PC-9 (cell line): Measurements from ENCODE around the gene FUT2. TPM values are rescaled to one million over a fixed set of nuclear protein-coding genes. Genes with fewer than 3 reads are reported as not detected.

Experiments used
- BruUV-seq: library from RNA; stranded (reverse); fragments of 400-500 nt; replicated peaks from 2 replicates; lab custom pipeline; 2021; lab: Mats Ljungman, UMichigan
- CTCF ChIA-PET: fragments of 300-600 bp; sonication (Branson Sonifier 250); formaldehyde crosslinking; loops from one replicate; lab custom pipeline; 2022; ENCODE audit warnings: antibody characterized with exemption; lab: Charles Lee
- POLR2A ChIA-PET: fragments of 300-600 bp; sonication (Branson Sonifier 250); formaldehyde crosslinking; loops from one replicate; lab custom pipeline; 2022; ENCODE audit warnings: antibody characterized with exemption; ENCODE audit not compliant: unreplicated experiment; lab: Charles Lee
- DNase-seq, 2 experiments: peaks; one replicate each; pipeline versions ENCODE4 v3.0.0 to v3.0.0-alpha.2; 2015 to 2022; ENCODE audit warnings: mixed read lengths in 1 of 2
- H2AFZ ChIP-seq: fragments of 200-600 bp; sonication (generic); 2 replicates; pipeline ENCODE4 v1.8.1; 2017; ENCODE audit warnings: antibody characterized with exemption
- H3F3A ChIP-seq: fragments of 200-600 bp; sonication (generic); 2 replicates; pipeline ENCODE4 v1.8.1; 2017; ENCODE audit warnings: antibody characterized with exemption, mild to moderate bottlenecking, low read depth; ENCODE audit not compliant: insufficient read depth
- H3K27ac ChIP-seq: fragments of 200-600 bp; sonication (generic); 2 replicates; pipeline ENCODE4 v1.6.1; 2016; ENCODE audit warnings: mixed run types
- H3K27me3 ChIP-seq: fragments of 200-600 bp; sonication (generic); 2 replicates; pipeline ENCODE4 v1.6.1; 2016; ENCODE audit warnings: low read depth, mixed run types; ENCODE audit not compliant: insufficient read depth
- H3K36me3 ChIP-seq: fragments of 200-600 bp; sonication (generic); 2 replicates; pipeline ENCODE4 v1.6.1; 2016; ENCODE audit warnings: low read depth, mixed run types
- H3K4me1 ChIP-seq: fragments of 200-600 bp; sonication (generic); replicated peaks from 2 replicates; pipeline ENCODE4 v1.6.1; 2016; ENCODE audit warnings: mixed run types; ENCODE audit not compliant: insufficient read depth
- H3K4me2 ChIP-seq: fragments of 200-600 bp; sonication (generic); 2 replicates; pipeline ENCODE4 v1.6.1; 2017; ENCODE audit warnings: mixed run types
- H3K4me3 ChIP-seq: fragments of 200-600 bp; sonication (generic); 2 replicates; pipeline ENCODE4 v1.6.1; 2016; ENCODE audit warnings: mixed run types
- H3K79me2 ChIP-seq: fragments of 200-600 bp; sonication (generic); 2 replicates; pipeline ENCODE4 v1.6.1; 2017; ENCODE audit warnings: low read depth, mixed run types
- H3K9me2 ChIP-seq: fragments of 200-600 bp; sonication (generic); 2 replicates; pipeline ENCODE4 v1.8.1; 2017; ENCODE audit warnings: mild to moderate bottlenecking; ENCODE audit not compliant: insufficient read depth
- H3K9me3 ChIP-seq: fragments of 200-600 bp; sonication (generic); 2 replicates; pipeline ENCODE4 v1.8.1; 2016; ENCODE audit warnings: low read depth; ENCODE audit not compliant: insufficient read depth
- H4K20me1 ChIP-seq: fragments of 200-600 bp; sonication (generic); 2 replicates; pipeline ENCODE4 v1.8.1; 2017; ENCODE audit not compliant: insufficient read depth
- EZH2 ChIP-seq: fragments of 200-600 bp; sonication (generic); IDR thresholded peaks from 2 replicates; pipeline ENCODE4 v1.8.0; 2017; ENCODE audit warnings: antibody characterized with exemption, low read depth
- intact Hi-C: fragments of 100-400 bp; cut with micrococcal nuclease; formaldehyde crosslinking; loops from one replicate; pipeline ENCODE4 v1.10.0; 2022; ENCODE audit not compliant: unreplicated experiment
- total RNA-seq: library from RNA; stranded (reverse); gene quantifications from 2 replicates; pipeline ENCODE4 v1.2.3, GENCODE V29; 2021
- TF ChIP-seq, protein P1 (sequence below): fragments of 200-600 bp; sonication (generic); conservative IDR thresholded peaks from 2 replicates; pipeline ENCODE4 v1.6.1; 2017; ENCODE audit warnings: mixed run types, antibody characterized with exemption, mild to moderate bottlenecking, moderate library complexity

Gene FUT2
- total RNA-seq, 1 experiment from 2014 or later = 8.7 TPM

DNA sequence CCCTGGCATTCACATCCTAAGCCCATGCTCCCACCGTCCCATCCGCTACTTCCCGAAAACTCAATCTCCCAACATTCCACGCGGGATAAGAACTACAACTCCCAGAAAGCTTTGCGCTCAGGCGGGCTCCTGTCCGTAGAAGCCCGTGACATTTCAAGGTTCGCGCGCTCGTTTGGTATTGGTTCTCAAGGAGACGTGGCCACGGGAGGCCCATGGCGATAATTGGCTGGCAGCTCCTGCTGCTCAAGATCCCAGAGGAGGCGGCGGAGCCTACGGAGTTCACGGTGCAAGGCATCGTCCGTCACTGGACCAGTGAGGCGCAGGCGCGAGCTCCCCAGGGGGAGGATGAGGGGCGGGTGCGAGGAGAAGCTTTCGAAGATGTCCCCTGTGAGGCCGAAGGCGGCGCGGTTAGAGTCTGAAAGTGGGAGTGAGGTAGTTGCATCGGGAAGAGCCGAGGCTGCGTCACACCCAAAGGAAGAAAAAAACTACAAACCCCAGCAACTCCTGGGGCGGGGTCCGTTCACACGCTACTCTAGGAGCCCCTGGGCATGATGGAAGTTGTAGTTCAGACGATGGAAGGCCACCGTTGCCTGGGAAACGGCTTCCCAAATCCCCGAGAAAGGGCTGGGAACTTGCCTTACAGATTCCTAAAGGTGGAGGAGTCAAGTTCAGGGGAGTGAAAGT, 25.0 kb downstream of the FUT2 start:
- Histone ChIP-seq H4K20me1 (no peaks in the 10 kb centered on the region), H3K27me3 (no peaks in the 10 kb centered on the region), H3K79me2 (no peaks in the 10 kb centered on the region), H3K9me3 (no peaks in the 10 kb centered on the region), H2AFZ (peak overlapping the region; percentile 79), H3K36me3 (no peaks in the 10 kb centered on the region), H3K27ac (no peak overlapping the region), H3K9me2 (no peaks in the 10 kb centered on the region), H3K4me3 (peak overlapping the region; percentile 69), H3K4me2 (peak overlapping the region; percentile 68), H3K4me1 (0 out of 2 replicates have a peak, but pooled peaks cover 1% of the 10 kb centered on the region), H3F3A (peaks cover 8% of the 10 kb centered on the region)
- ChIA-PET POLR2A (interaction anchor here (0.6 to 0.8 kb wide), 5 partner anchors 18 to 1283 kb away, joined by 3 read pairs; no protein-coding TSS in a partner anchor), CTCF (no interaction called here)
- intact Hi-C loops = no loop called here
- BruUV-seq = no TSS peak
- no peak for TF ChIP-seq EZH2
- TF ChIP-seq, protein P1, sequence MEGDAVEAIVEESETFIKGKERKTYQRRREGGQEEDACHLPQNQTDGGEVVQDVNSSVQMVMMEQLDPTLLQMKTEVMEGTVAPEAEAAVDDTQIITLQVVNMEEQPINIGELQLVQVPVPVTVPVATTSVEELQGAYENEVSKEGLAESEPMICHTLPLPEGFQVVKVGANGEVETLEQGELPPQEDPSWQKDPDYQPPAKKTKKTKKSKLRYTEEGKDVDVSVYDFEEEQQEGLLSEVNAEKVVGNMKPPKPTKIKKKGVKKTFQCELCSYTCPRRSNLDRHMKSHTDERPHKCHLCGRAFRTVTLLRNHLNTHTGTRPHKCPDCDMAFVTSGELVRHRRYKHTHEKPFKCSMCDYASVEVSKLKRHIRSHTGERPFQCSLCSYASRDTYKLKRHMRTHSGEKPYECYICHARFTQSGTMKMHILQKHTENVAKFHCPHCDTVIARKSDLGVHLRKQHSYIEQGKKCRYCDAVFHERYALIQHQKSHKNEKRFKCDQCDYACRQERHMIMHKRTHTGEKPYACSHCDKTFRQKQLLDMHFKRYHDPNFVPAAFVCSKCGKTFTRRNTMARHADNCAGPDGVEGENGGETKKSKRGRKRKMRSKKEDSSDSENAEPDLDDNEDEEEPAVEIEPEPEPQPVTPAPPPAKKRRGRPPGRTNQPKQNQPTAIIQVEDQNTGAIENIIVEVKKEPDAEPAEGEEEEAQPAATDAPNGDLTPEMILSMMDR = no peak
- DNase-seq = peak; percentile 96 to 98

GRCh38 chr19:48722196-48722708, 26.5 kb downstream of the FUT2 start:
- ChIA-PET CTCF (interaction anchor here (0.6 kb wide), 1 partner anchor 165 kb away, joined by 3 read pairs; no protein-coding TSS in a partner anchor), POLR2A (no interaction called here)
- no peak overlapping the region for H3K27ac ChIP-seq
- H3K4me3 ChIP-seq = no peak overlapping the region
- DNase-seq = no peak
- H3K4me2 ChIP-seq = no peak overlapping the region
- H3F3A ChIP-seq = peaks cover 13% of the 10 kb centered on the region
- TF ChIP-seq, protein P1 = no peak
- no peak for TF ChIP-seq EZH2
- H2AFZ ChIP-seq = no peak overlapping the region
- H3K27me3 ChIP-seq = no peaks in the 10 kb centered on the region
- H3K9me2 ChIP-seq = no peaks in the 10 kb centered on the region
- no peaks in the 10 kb centered on the region for H3K9me3 ChIP-seq
- H3K36me3 ChIP-seq = no peaks in the 10 kb centered on the region
- intact Hi-C loops = no loop called here
- H3K4me1 ChIP-seq = no peaks in the 10 kb centered on the region
- no peaks in the 10 kb centered on the region for H3K79me2 ChIP-seq
- H4K20me1 ChIP-seq = no peaks in the 10 kb centered on the region
- no TSS peak for BruUV-seq

DNA sequence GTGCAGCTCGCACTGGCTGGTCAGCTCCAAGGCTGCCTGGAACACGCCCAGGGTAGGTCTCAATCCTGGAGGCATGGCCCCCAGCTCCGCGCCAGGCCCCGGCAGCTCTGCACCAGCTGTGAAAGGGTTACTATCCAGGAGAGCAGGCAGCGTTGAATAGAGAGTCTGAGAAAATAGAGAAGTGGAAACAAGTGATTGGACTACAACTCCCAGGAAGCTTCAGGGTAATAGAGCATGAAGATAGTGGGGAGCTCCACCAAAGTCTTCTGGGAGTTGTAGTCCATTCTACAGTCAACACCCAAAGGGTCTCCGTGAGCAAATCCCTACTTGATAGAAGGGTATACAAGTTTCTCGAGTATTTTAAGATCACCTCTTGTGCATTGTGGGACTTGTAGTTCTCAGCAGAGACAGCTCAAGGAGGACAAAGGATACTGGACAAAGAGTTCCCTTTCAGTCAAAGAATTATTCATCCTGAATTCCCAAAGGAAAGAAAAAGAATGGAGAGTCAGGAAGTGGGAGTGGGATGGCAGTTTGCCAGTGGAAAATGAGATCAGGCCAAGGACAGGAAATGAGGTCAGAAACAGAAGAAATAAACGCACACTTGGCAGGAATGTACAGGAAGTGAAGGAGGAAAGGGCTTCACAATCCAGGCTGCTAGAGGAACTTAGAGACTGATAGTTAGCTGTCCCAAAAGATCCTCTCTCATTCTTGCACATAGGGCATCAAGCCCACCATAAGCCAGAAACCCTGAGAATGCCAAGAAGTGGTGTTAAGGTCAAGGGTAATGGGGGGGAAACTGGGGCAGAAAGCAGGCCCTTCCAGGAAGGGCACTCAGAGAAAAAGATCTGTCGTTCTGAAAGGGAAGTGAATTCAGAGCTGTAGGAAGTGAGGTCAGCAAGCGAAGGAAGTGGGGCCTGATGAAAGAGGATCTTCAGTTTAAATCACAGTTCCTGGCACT, 29.3 kb downstream of the FUT2 start:
- H3K27ac ChIP-seq = no peak overlapping the region
- H3F3A ChIP-seq = peaks cover 13% of the 10 kb centered on the region
- H3K9me2 ChIP-seq = no peaks in the 10 kb centered on the region
- no peak for TF ChIP-seq EZH2
- TF ChIP-seq, protein P1 = no peak
- H3K9me3 ChIP-seq = no peaks in the 10 kb centered on the region
- intact Hi-C loops = no loop called here
- ChIA-PET POLR2A (interaction anchor here (0.5 to 1.1 kb wide), 8 partner anchors 9 to 268 kb away, joined by 3 to 11 read pairs (median 3); no protein-coding TSS in a partner anchor), CTCF (interaction anchor here (0.5 kb wide), 1 partner anchor 11 kb away, joined by 5 read pairs; no protein-coding TSS in a partner anchor)
- H3K4me3 ChIP-seq = no peak overlapping the region
- H3K4me1 ChIP-seq = no peaks in the 10 kb centered on the region
- H2AFZ ChIP-seq = no peak overlapping the region
- H3K27me3 ChIP-seq = no peaks in the 10 kb centered on the region
- H3K4me2 ChIP-seq = peak overlapping the region; percentile 26
- BruUV-seq = TSS peak; percentile 41
- peak; percentile 37 to 51 for DNase-seq
- no peaks in the 10 kb centered on the region for H3K79me2 ChIP-seq
- H3K36me3 ChIP-seq = no peaks in the 10 kb centered on the region
- no peaks in the 10 kb centered on the region for H4K20me1 ChIP-seq
